Measurements from ENCODE around the gene PLCG1.
A peak's percentile ranks its signal among the peaks of the same experiment; 100 is the strongest.

Gene PLCG1

GRCh38 chr20:41136680-41137613 is at the start of gene PLCG1:
Gene PLCG1 (plus strand): TSS chr20:41137543. CDS start chr20:41137642, 99 bp downstream.
- peak; percentile 78 to 89 for DNase-seq (ENCODE audit: low read depth in 2 of 2)
- peak within 1 kb of the TSS; percentile 65 to 70 for H3K4me3 ChIP-seq (replicated peaks in 1 of 2; ENCODE audit: low read depth in 2 of 2, low read length in 2 of 2)
- no peak for TF ChIP-seq CTCF (IDR thresholded peaks at IDR 0.05; ENCODE audit: low read depth, low read length)

DNA sequence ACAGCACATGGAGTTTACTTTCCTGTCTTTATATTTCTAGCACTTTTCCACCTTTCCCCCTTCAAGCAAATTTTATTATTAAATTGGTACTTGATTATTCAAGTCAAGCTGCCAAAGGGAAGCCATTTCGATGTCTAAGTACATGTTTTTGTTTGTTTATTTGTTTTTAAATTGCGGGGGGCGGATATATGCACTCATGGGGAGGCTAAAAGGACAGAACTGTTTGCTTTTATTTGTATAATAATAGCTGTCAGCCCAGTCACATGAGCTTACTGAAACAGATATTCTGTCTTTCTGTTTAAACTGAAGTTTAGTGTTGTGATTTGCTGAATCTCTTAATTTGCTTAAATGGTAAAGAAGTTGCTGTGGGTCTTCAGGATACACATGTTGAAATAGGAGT is 49.6 kb upstream of the PLCG1 start:
- no peak for DNase-seq (ENCODE audit: low read depth in 2 of 2)
- TF ChIP-seq CTCF (IDR thresholded peaks at IDR 0.05; ENCODE audit: low read depth, low read length): no peak
- no peak overlapping the region for H3K4me3 ChIP-seq (replicated peaks in 1 of 2; ENCODE audit: low read depth in 2 of 2, low read length in 2 of 2)

DNA sequence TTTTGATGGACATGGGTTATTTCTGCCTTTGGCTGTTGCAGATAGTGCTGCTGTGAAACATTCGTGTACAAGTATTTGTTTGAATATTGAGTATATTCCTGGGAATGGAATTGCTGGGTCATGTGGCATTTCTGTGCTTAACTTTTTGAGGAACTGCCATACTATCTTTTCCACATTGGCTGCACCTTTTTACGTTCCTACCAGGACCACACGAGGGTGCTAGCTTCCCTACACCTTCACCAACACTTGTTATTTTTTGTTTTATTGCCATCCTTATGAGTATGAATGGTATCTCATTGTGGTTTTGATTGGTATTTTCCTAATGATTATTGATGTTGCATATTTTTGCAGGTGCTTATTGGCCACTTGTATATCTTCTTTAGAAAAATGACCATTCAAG is 47.8 kb upstream of the PLCG1 start:
- no peak for TF ChIP-seq CTCF (IDR thresholded peaks at IDR 0.05; ENCODE audit: low read depth, low read length)
- H3K4me3 ChIP-seq (replicated peaks in 1 of 2; ENCODE audit: low read depth in 2 of 2, low read length in 2 of 2): no peak overlapping the region
- DNase-seq (ENCODE audit: low read depth in 2 of 2): no peak

- no peak overlapping the region for H3K4me3 ChIP-seq (replicated peaks in 1 of 2; ENCODE audit: low read depth in 2 of 2, low read length in 2 of 2)
- no peak for TF ChIP-seq CTCF (IDR thresholded peaks at IDR 0.05; ENCODE audit: low read depth, low read length)
- DNase-seq (ENCODE audit: low read depth in 2 of 2): no peak
These were observed 45.4 kb upstream of the PLCG1 start for GRCh38 chr20:41091927-41092326.

- no peak for TF ChIP-seq CTCF (IDR thresholded peaks at IDR 0.05; ENCODE audit: low read depth, low read length)
- no peak overlapping the region for H3K4me3 ChIP-seq (replicated peaks in 1 of 2; ENCODE audit: low read depth in 2 of 2, low read length in 2 of 2)
- DNase-seq (ENCODE audit: low read depth in 2 of 2): peak in 1 of 2 donors; percentile 46
These were observed 42.8 kb upstream of the PLCG1 start for GRCh38 chr20:41094353-41095055.

DNA sequence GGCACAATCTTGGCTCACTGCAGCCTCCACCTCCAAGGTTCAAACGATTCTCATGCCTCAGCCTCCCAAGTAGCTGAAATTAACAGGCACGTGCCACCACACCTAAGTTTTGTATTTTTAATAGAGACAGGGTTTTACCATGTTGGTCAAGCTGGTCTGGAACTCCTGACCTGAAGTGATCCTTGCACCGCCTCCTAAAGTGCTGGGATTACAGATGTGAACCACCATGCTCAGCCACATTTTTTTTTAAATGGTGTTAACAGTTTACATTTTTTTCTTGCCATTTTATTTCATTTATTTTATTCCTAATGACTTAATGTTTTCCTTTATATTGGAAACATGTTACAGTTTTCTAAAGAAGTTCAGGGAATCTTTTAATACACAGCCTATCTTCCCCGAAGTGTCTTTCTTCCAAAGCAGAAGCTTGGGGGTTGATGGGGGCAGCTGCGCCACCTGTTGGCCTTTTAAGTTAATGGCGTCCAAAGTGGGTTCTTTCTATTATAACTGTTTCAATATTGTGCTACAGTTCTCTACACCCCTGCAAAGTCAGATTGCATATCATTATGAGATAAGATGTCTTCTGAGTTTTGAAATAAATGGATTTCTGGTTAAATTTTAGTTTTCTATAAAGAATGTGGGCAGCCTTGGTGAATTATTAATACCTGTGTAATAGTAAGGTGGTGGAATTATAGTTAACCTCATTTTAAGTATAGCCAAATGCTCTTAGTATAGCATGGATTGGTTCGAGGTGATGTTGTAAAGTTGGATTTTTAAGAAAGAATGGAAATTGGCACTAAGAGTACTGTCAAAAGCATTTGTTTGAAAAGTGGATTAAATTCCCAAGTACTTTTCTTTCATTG is 42.0 kb upstream of the PLCG1 start:
- TF ChIP-seq CTCF (IDR thresholded peaks at IDR 0.05; ENCODE audit: low read depth, low read length): peak; percentile 81
- no peak overlapping the region for H3K4me3 ChIP-seq (replicated peaks in 1 of 2; ENCODE audit: low read depth in 2 of 2, low read length in 2 of 2)
- peak; percentile 74 to 77 for DNase-seq (ENCODE audit: low read depth in 2 of 2)

Measured in cardiac fibroblast (primary cell).